ENCODE results near the gene NTRK1.

NTRK1 gene

GRCh38 chr1:156860628-156861423 lies at the start of gene NTRK1:
Gene NTRK1, plus strand, starts transcription at chr1:156860865. Its CDS starts 70 bp downstream, at chr1:156860935.
- peak; percentile 42 for DNase-seq (ENCODE audit: low read depth)

GRCh38 chr1:156811168-156811567 lies 49.5 kb upstream of the NTRK1 start:
- no peak for DNase-seq (ENCODE audit: low read depth)

GRCh38 chr1:156812293-156812990 lies 48.2 kb upstream of the NTRK1 start:
- no peak for DNase-seq (ENCODE audit: low read depth)

GRCh38 chr1:156813298-156813697 lies 47.4 kb upstream of the NTRK1 start:
- no peak for DNase-seq (ENCODE audit: low read depth)

- peak; percentile 74 for DNase-seq (ENCODE audit: low read depth)
Measured at GRCh38 chr1:156813750-156814570, 46.7 kb upstream of the NTRK1 start.

GRCh38 chr1:156814571-156815260 lies 45.9 kb upstream of the NTRK1 start:
- DNase-seq (ENCODE audit: low read depth) = no peak

- no peak for DNase-seq (ENCODE audit: low read depth)
Measured at GRCh38 chr1:156815307-156815826, 45.3 kb upstream of the NTRK1 start.

GRCh38 chr1:156815961-156816422 lies 44.7 kb upstream of the NTRK1 start:
- DNase-seq (ENCODE audit: low read depth) = no peak

GRCh38 chr1:156816561-156817328 lies 43.9 kb upstream of the NTRK1 start, which contains the start of gene SH2D2A:
Gene SH2D2A, minus strand, starts transcription at chr1:156816848. Its CDS starts 140 bp downstream, at chr1:156816708.
- DNase-seq (ENCODE audit: low read depth) = peak; percentile 90

- peak; percentile 46 for DNase-seq (ENCODE audit: low read depth)
Measured at GRCh38 chr1:156821801-156822200, 38.9 kb upstream of the NTRK1 start.

GRCh38 chr1:156822680-156823079 lies 38.0 kb upstream of the NTRK1 start:
- no peak for DNase-seq (ENCODE audit: low read depth)

- no peak for DNase-seq (ENCODE audit: low read depth)
Measured at GRCh38 chr1:156823210-156823790, 37.4 kb upstream of the NTRK1 start.

GRCh38 chr1:156826630-156827029 lies 34.0 kb upstream of the NTRK1 start:
- DNase-seq (ENCODE audit: low read depth) = no peak

GRCh38 chr1:156828400-156829124 lies 32.1 kb upstream of the NTRK1 start:
- DNase-seq (ENCODE audit: low read depth) = no peak

- DNase-seq (ENCODE audit: low read depth) = no peak
Measured at GRCh38 chr1:156832434-156832833, 28.2 kb upstream of the NTRK1 start.

GRCh38 chr1:156833603-156834002 lies 27.1 kb upstream of the NTRK1 start:
- no peak for DNase-seq (ENCODE audit: low read depth)

- DNase-seq (ENCODE audit: low read depth) = no peak
Measured at GRCh38 chr1:156834322-156834721, 26.3 kb upstream of the NTRK1 start.

- DNase-seq (ENCODE audit: low read depth) = no peak
Measured at GRCh38 chr1:156836041-156836654, 24.5 kb upstream of the NTRK1 start.

- DNase-seq (ENCODE audit: low read depth) = no peak
Measured at GRCh38 chr1:156836892-156837291, 23.8 kb upstream of the NTRK1 start.

Measured in activated T-cell treated with anti-CD3 and anti-CD28 coated beads for 48 hours (primary cell).